Measurements from ENCODE around the gene SBNO1.
"Not testable (repeated sequence)": the region's sequence is repeated elsewhere in the genome, so short reads cannot be mapped to it uniquely, and the experiment has no call there.

The SBNO1 gene

DNA sequence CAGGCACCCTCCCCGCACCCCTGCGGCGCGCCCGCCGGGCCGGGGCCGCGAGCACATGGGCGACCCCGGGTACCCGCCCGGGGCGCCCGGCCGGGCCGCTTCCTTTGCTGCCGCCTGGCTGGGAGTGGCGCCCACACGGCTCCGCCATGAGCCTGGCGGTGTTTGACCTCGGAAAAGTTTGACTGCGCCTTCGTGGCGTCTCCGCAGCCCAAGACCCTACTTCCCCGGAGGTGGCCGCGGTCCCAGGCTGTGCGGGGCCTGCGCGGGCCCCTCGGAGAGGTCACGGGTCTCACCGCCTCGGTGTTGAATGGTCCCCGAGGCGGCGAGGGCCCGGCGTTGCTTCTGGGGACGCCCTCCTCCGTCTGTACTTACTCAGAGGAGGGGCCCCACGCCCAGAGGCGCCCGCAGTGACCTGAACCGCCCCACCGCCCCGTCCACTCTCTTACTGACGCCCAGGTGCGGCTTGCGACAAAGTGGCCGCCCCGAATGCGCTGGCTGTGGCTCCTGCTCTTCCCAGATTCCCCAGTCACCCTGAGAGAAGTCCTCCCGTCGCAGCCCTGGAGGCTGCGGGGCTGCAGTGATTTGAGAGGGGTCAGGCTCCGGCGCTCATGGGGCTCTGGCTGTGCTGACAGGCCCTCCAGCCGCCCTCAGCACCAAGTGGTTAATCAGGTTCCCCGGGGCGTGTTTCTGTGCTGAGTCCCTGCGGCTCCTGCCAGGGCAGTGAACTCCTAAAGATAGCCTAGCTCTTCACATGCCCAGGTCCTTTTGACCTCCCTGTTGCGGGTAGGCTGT is 25.1 kb upstream of the SBNO1 start:
- peak overlapping the region; percentile 67 for H3K27ac ChIP-seq (ENCODE audit: low read depth, low read length)
- H3K4me1 ChIP-seq (ENCODE audit: control insufficient read depth in 5 of 5, insufficient read depth in 5 of 5, low read length in 5 of 5): peaks cover 6 to 40% (median 35%) of the 10 kb centered on the region in 5 donors
- no peaks in the 10 kb centered on the region for H3K9me3 ChIP-seq (ENCODE audit: control insufficient read depth in 5 of 5, low read length in 5 of 5)
- H3K27me3 ChIP-seq (ENCODE audit: control insufficient read depth in 5 of 5, insufficient read depth in 4 of 5, low read length in 5 of 5): no peaks in the 10 kb centered on the region
- H3K9ac ChIP-seq (ENCODE audit: low read length in 5 of 5): peak overlapping the region; percentile 56 to 86 (median 76)
- peaks cover 6 to 38% (median 22%) of the 10 kb centered on the region in 5 donors for H3K36me3 ChIP-seq (ENCODE audit: control insufficient read depth in 5 of 5, insufficient read depth in 5 of 5, low read length in 5 of 5)
- peak overlapping the region; percentile 52 to 80 (median 70) for H3K4me3 ChIP-seq (ENCODE audit: low read depth in 1 of 5, low read length in 5 of 5)

DNA sequence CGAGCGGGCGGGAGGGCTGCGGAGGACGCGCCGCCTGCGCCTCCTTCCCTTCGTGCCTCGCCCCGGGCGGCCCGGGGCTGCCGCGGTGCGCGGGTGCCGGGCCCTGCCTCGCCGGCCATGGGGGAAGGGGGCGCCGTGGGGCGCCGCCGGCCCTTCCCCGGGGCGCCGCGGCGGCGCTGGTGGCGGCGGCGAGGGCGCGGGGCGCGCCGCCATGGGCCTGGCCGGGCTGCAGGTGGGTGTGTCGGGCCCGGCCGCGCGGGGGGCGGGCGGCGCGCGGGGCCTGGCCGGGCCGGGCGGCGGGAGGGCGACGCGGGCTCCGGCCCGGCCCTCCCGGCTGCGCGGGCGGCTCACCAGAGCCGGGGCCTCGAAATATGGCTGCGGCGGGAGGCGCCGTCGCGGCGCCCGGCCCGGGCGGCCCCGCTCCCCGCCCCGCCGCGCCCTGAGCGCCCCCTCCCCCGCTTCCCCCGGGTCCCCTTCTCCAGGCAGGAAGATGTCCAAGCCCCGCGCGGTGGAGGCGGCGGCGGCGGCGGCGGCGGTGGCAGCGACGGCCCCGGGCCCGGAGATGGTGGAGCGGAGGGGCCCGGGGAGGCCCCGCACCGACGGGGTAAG is 24.4 kb upstream of the SBNO1 start:
- H3K27me3 ChIP-seq (ENCODE audit: control insufficient read depth in 5 of 5, insufficient read depth in 4 of 5, low read length in 5 of 5): no peaks in the 10 kb centered on the region
- H3K9me3 ChIP-seq (ENCODE audit: control insufficient read depth in 5 of 5, low read length in 5 of 5): no peaks in the 10 kb centered on the region
- peak overlapping the region in 1 of 5 donors; percentile 86 for H3K9ac ChIP-seq (ENCODE audit: low read length in 5 of 5)
- H3K36me3 ChIP-seq (ENCODE audit: control insufficient read depth in 5 of 5, insufficient read depth in 5 of 5, low read length in 5 of 5): peaks cover 6 to 31% (median 17%) of the 10 kb centered on the region in 5 donors
- H3K27ac ChIP-seq (ENCODE audit: low read depth, low read length): no peak overlapping the region
- peaks cover 6 to 47% (median 41%) of the 10 kb centered on the region in 5 donors for H3K4me1 ChIP-seq (ENCODE audit: control insufficient read depth in 5 of 5, insufficient read depth in 5 of 5, low read length in 5 of 5)
- H3K4me3 ChIP-seq (ENCODE audit: low read depth in 1 of 5, low read length in 5 of 5): peak overlapping the region in 4 of 5 donors; percentile 64 to 80 (median 70)

DNA sequence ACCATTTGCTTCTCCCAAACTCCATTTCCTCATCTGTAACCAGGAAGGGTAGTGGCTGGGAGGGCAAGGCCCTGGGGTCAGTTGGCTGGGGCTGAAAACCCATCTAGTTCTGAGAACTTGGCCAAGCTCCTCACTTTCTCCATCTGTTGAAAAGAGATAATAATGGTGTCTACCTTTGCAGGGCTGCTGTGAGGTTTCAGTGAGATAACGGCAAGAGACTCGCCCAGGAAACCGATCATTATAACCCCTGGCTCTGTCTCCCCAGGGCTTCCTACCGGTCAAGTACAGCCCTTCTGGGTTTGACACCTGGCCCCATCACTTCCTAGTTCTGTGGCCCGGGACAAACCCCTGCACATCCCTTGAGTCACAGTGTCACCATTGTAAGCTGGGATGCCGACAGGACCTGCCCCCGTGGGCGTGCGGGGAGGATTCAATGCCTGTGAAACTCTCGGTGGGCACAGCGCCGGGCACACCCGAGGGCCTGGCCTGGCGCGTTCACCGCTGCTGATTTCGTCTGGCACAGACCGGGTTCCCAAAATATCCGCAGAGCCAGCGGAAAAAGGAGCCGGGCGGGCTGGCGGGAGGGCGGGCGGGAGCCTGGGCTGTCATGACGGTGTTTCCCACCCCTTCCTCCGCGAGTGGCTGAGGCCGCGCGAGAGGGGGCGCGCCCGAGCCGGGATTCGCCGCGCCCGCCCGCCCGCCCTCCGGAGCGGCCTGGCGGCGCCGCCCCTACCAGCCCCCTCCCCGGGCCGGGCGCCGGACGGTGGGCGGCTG is 23.7 kb upstream of the SBNO1 start:
- Histone ChIP-seq H3K9ac (ENCODE audit: low read length in 5 of 5) (peak overlapping the region; percentile 47 to 77 (median 68)), H3K27me3 (ENCODE audit: control insufficient read depth in 5 of 5, insufficient read depth in 4 of 5, low read length in 5 of 5) (no peaks in the 10 kb centered on the region), H3K9me3 (ENCODE audit: control insufficient read depth in 5 of 5, low read length in 5 of 5) (no peaks in the 10 kb centered on the region), H3K4me1 (ENCODE audit: control insufficient read depth in 5 of 5, insufficient read depth in 5 of 5, low read length in 5 of 5) (peaks cover 8 to 48% (median 41%) of the 10 kb centered on the region in 5 donors), H3K36me3 (ENCODE audit: control insufficient read depth in 5 of 5, insufficient read depth in 5 of 5, low read length in 5 of 5) (peaks cover 6 to 27% (median 17%) of the 10 kb centered on the region in 5 donors), H3K27ac (ENCODE audit: low read depth, low read length) (peak overlapping the region; percentile 54), H3K4me3 (ENCODE audit: low read depth in 1 of 5, low read length in 5 of 5) (peak overlapping the region; percentile 64 to 80 (median 73))

DNA sequence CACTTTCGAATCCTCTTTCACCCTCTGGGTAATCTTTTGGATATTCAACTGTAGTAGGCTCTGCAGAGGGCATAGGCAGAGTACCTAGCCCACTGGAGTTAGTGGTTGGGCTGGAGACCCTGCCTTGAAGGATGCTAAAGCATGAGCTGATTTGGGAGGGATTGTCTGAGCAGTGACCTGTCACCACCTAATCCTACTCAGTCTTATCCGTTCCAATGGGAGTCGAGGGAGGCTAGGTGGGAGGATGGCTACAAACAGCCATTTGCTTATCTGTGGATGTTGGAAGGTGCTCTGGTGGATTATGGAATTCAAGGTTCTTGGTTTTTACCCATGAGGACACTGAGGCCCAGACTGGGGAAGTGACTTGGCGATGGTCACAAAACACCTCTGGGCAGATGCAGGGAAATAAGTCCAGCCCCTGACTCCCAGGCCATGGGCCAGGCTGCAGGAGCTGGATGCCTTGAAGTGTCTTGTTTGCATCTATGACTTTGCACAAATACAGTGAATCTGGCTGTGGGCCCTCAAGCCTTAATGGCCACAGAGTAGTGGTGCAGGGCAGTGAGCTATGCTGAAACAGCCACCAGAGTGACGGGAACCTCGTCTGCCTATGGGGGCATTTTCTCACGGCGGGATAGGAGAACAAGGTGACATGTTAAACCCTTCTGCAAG is 23.0 kb upstream of the SBNO1 start:
- no peaks in the 10 kb centered on the region for H3K27me3 ChIP-seq (ENCODE audit: control insufficient read depth in 5 of 5, insufficient read depth in 4 of 5, low read length in 5 of 5)
- peak overlapping the region in 4 of 5 donors; percentile 47 to 77 (median 68) for H3K9ac ChIP-seq (ENCODE audit: low read length in 5 of 5)
- H3K4me1 ChIP-seq (ENCODE audit: control insufficient read depth in 5 of 5, insufficient read depth in 5 of 5, low read length in 5 of 5): peaks cover 8 to 52% (median 44%) of the 10 kb centered on the region in 5 donors
- peak overlapping the region; percentile 64 to 80 (median 73) for H3K4me3 ChIP-seq (ENCODE audit: low read depth in 1 of 5, low read length in 5 of 5)
- H3K9me3 ChIP-seq (ENCODE audit: control insufficient read depth in 5 of 5, low read length in 5 of 5): no peaks in the 10 kb centered on the region
- peaks cover 3 to 20% (median 17%) of the 10 kb centered on the region in 5 donors for H3K36me3 ChIP-seq (ENCODE audit: control insufficient read depth in 5 of 5, insufficient read depth in 5 of 5, low read length in 5 of 5)
- peak overlapping the region; percentile 54 for H3K27ac ChIP-seq (ENCODE audit: low read depth, low read length)

DNA sequence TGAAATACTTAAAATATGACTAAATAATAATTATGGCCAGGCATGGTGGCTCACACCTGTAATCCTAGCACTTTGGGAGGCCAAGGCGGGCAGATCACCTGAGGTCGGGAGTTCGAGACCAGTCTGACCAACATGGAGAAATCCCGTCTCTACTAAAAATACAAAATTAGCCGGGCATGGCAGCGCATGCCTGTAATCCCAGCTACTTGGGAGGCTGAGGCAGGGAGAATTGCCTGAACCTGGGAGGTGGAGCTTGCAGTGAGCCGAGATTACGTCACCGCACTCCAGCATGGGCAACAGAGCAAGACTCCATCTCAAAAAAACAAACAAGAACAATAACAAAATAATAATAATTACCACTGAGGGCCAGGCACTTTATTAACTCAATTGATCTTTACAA is 20.9 kb upstream of the SBNO1 start:
- H3K36me3 ChIP-seq (ENCODE audit: control insufficient read depth in 5 of 5, insufficient read depth in 5 of 5, low read length in 5 of 5); H3K9ac ChIP-seq (ENCODE audit: low read length in 5 of 5); H3K27ac ChIP-seq (ENCODE audit: low read depth, low read length); H3K9me3 ChIP-seq (ENCODE audit: control insufficient read depth in 5 of 5, low read length in 5 of 5); H3K4me3 ChIP-seq (ENCODE audit: low read depth in 1 of 5, low read length in 5 of 5); H3K27me3 ChIP-seq (ENCODE audit: control insufficient read depth in 5 of 5, insufficient read depth in 4 of 5, low read length in 5 of 5): not testable (repeated sequence)
- H3K4me1 ChIP-seq (ENCODE audit: control insufficient read depth in 5 of 5, insufficient read depth in 5 of 5, low read length in 5 of 5): peaks cover 8 to 36% (median 29%) of the 10 kb centered on the region in 5 donors

DNA sequence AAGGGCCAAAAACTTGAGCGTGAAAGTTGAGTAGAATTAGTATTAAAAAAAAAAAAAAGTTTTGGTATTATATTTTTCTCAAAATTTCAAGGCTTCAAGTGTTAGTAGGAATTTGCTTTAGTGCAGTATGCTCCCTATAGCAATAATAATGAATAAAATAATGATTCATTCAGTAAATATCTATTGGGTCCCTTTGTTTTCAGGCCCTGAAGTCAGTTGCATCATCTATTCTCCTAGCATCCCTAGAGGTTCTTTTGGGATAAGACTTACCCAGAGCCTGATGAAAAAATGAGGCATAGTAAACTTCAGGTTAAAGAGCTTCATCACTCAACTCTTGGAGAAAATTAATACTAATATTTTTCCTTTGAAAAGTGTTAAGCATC is 20.3 kb upstream of the SBNO1 start:
- Histone ChIP-seq H3K9ac (ENCODE audit: low read length in 5 of 5) (peak overlapping the region in 4 of 5 donors; percentile 63 to 77 (median 74)), H3K9me3 (ENCODE audit: control insufficient read depth in 5 of 5, low read length in 5 of 5) (no peaks in the 10 kb centered on the region), H3K4me3 (ENCODE audit: low read depth in 1 of 5, low read length in 5 of 5) (peak overlapping the region in 4 of 5 donors; percentile 35 to 78 (median 75)), H3K27me3 (ENCODE audit: control insufficient read depth in 5 of 5, insufficient read depth in 4 of 5, low read length in 5 of 5) (no peaks in the 10 kb centered on the region), H3K36me3 (ENCODE audit: control insufficient read depth in 5 of 5, insufficient read depth in 5 of 5, low read length in 5 of 5) (no peaks in the 10 kb centered on the region), H3K27ac (ENCODE audit: low read depth, low read length) (no peak overlapping the region), H3K4me1 (ENCODE audit: control insufficient read depth in 5 of 5, insufficient read depth in 5 of 5, low read length in 5 of 5) (peaks cover 8 to 31% (median 24%) of the 10 kb centered on the region in 5 donors)

DNA sequence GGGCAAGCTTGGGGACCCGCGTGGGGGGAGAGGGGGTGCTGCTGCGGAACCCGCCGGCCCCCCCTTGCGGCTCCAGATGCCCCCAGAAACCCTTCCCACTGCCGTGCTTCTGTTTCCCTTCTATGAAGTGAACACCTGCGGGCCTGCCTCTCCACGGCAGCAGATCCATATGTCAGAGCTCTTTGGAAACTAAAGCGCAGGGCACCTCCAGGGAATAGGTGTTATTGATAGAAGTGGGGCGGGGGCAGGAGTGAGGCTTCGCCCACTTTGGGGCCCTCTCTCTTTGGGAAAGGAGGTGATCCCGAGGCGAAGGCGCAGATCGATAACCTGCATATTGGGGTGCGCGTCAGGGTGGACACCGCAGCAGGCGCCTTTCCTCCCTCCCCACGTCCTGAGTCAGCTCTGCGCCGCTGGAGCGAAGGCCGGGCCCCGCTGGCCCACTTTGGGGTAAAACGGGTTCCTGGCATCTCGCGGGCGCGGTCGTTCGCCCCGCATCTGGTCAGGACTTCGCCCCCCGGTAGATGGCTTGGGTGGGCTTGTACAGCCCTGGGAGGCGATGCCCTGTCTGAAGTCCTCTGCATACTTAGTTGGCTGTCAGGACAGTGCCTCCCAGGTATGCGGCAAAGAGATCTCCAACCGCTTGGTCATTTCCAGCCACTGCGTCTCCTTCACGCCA is 19.8 kb upstream of the SBNO1 start:
- Histone ChIP-seq H3K4me3 (ENCODE audit: low read depth in 1 of 5, low read length in 5 of 5) (peak overlapping the region; percentile 75 to 83 (median 78)), H3K27me3 (ENCODE audit: control insufficient read depth in 5 of 5, insufficient read depth in 4 of 5, low read length in 5 of 5) (no peaks in the 10 kb centered on the region), H3K9me3 (ENCODE audit: control insufficient read depth in 5 of 5, low read length in 5 of 5) (no peaks in the 10 kb centered on the region), H3K36me3 (ENCODE audit: control insufficient read depth in 5 of 5, insufficient read depth in 5 of 5, low read length in 5 of 5) (no peaks in the 10 kb centered on the region), H3K27ac (ENCODE audit: low read depth, low read length) (peak overlapping the region; percentile 77), H3K9ac (ENCODE audit: low read length in 5 of 5) (peak overlapping the region in 4 of 5 donors; percentile 63 to 77 (median 74)), H3K4me1 (ENCODE audit: control insufficient read depth in 5 of 5, insufficient read depth in 5 of 5, low read length in 5 of 5) (peaks cover 8 to 26% (median 19%) of the 10 kb centered on the region in 5 donors)

DNA sequence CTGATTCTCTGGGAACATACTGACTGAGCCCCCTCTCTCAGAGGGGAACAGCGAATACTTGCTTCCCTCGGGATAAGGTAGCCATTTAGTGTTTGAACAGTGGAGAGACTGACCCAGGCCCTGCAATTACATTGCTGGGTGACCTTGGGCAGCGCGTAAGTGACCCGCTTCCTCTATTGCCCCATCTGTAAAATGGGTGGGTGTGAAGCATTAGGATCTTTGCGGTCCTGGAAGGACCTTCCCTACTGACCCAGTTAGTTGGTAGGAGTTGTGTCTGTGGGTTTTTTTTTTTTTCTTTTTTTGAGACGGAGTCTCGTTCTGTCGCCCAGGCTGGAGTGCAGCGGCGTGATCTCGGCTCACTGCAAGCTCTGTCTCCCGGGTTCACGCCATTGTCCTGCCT is 18.0 kb upstream of the SBNO1 start:
- Histone ChIP-seq H3K27me3 (ENCODE audit: control insufficient read depth in 5 of 5, insufficient read depth in 4 of 5, low read length in 5 of 5) (no peaks in the 10 kb centered on the region), H3K4me1 (ENCODE audit: control insufficient read depth in 5 of 5, insufficient read depth in 5 of 5, low read length in 5 of 5) (peaks cover 3 to 18% (median 12%) of the 10 kb centered on the region in 5 donors), H3K9me3 (ENCODE audit: control insufficient read depth in 5 of 5, low read length in 5 of 5) (no peaks in the 10 kb centered on the region), H3K4me3 (ENCODE audit: low read depth in 1 of 5, low read length in 5 of 5) (no peak overlapping the region), H3K9ac (ENCODE audit: low read length in 5 of 5) (no peak overlapping the region), H3K36me3 (ENCODE audit: control insufficient read depth in 5 of 5, insufficient read depth in 5 of 5, low read length in 5 of 5) (no peaks in the 10 kb centered on the region), H3K27ac (ENCODE audit: low read depth, low read length) (no peak overlapping the region)

DNA sequence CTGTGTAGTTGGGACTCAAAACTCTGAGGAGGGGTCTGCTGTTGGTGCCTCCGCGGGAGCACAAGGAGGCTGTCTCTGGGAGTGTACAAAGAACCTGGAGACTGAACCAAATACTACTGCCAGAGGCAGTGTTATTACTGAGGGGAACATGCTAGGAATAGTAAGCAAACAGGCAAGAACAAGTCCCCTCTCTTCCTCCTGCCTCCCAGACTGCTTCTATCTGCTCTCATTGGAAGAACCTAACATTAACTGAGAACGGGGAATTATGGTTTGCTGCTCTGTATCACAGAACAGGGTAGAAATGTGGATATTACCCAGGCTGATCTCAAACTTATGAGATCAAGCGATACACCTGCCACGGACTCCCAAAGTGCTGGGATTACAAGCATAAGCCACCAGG is 14.7 kb upstream of the SBNO1 start:
- H3K4me3 ChIP-seq (ENCODE audit: low read depth in 1 of 5, low read length in 5 of 5): no peak overlapping the region
- H3K9me3 ChIP-seq (ENCODE audit: control insufficient read depth in 5 of 5, low read length in 5 of 5): no peaks in the 10 kb centered on the region
- H3K27ac ChIP-seq (ENCODE audit: low read depth, low read length): no peak overlapping the region
- H3K4me1 ChIP-seq (ENCODE audit: control insufficient read depth in 5 of 5, insufficient read depth in 5 of 5, low read length in 5 of 5): peaks cover 2 to 8% (median 3%) of the 10 kb centered on the region in 5 donors
- no peaks in the 10 kb centered on the region for H3K27me3 ChIP-seq (ENCODE audit: control insufficient read depth in 5 of 5, insufficient read depth in 4 of 5, low read length in 5 of 5)
- no peaks in the 10 kb centered on the region for H3K36me3 ChIP-seq (ENCODE audit: control insufficient read depth in 5 of 5, insufficient read depth in 5 of 5, low read length in 5 of 5)
- no peak overlapping the region for H3K9ac ChIP-seq (ENCODE audit: low read length in 5 of 5)

Measured in subcutaneous abdominal adipose tissue (tissue), 5 donors.